ENCODE measurements around the gene EYA2.

GRCh38 chr20:47033665-47034064 lies 139.0 kb downstream of the EYA2 start:
- no peak for TF ChIP-seq CTCF (IDR thresholded peaks at IDR 0.05)
- no peak for TF ChIP-seq POLR2A (IDR thresholded peaks at IDR 0.05)

Measured in heart left ventricle (tissue), 13 donors.